Adrenal gland (tissue), 12 donors: Measurements from ENCODE around the gene DUSP8. TPM values are rescaled to one million over a fixed set of nuclear protein-coding genes. Genes with fewer than 3 reads are reported as not detected.
"Not testable (repeated sequence)": the region's sequence is repeated elsewhere in the genome, so short reads cannot be mapped to it uniquely, and the experiment has no call there.

ENCODE experiments used
- DNase-seq, 7 donors: peaks; one replicate each; pipeline ENCODE4 v3.0.0-alpha.2; 2019 to 2020
- H3K27ac ChIP-seq, 5 donors: fragments of 200-600 bp; sonication (generic) in 4 of 5; 1 replicate in 3 of 5; 2 replicates in 2 of 5; pipeline versions ENCODE4 v1.5.1 to v1.8.0; 2016 to 2020; ENCODE audit warnings: mild to moderate bottlenecking in 1 of 5
- H3K27me3 ChIP-seq: fragments of 200-600 bp; 2 replicates; pipeline ENCODE4 v1.8.0; 2021
- H3K36me3 ChIP-seq, 2 donors: fragments of 200-600 bp; replicated peaks in 1 of 2; 1 replicate in 1 of 2; 2 replicates in 1 of 2; pipeline versions ENCODE4 v1.5.1 to v1.8.0; 2018 to 2022
- H3K4me1 ChIP-seq, 2 donors: fragments of 200-600 bp; replicated peaks in 1 of 2; 1 replicate in 1 of 2; 2 replicates in 1 of 2; pipeline versions ENCODE4 v1.5.1 to v1.8.0; 2018 to 2021
- H3K4me3 ChIP-seq, 4 donors: fragments of 200-600 bp; sonication (generic) in 3 of 4; one replicate each; pipeline ENCODE4 v1.5.1; 2016 to 2018
- H3K9me3 ChIP-seq, 3 donors: fragments of 200-600 bp; sonication (generic) in 1 of 3; replicated peaks in 1 of 3; 1 replicate in 2 of 3; 2 replicates in 1 of 3; pipeline versions ENCODE4 v1.5.1 to v1.8.0; 2016 to 2021
- POLR2A ChIP-seq, 2 donors: fragments of 450-650 bp; IDR thresholded peaks; one replicate each; pipeline ENCODE4 v1.6.1; 2017; ENCODE audit warnings: antibody characterized with exemption in 2 of 2, mild to moderate bottlenecking in 2 of 2, moderate library complexity in 1 of 2
- WGBS, 4 donors: extraction: QIAGEN DNeasy Blood & Tissue Kit in 2 of 4; methylation state at CpG; one replicate each; pipeline versions ENCODE4 v1.1.5 to v1.1.7; 2013 to 2017; 5-methylcytosine and 5-hydroxymethylcytosine counted together
- intact Hi-C, 2 donors: fragments of 100-400 bp; cut with DNase I; formaldehyde crosslinking; loops; one replicate each; pipeline versions ENCODE4 v1.14.1 to v1.15.0; 2022 to 2023
- polyA plus RNA-seq, 3 donors: library from polyadenylated mRNA; stranded (reverse); fragments of 200-250 nt in 2 of 3; fragments of 350-450 nt in 1 of 3; fragmentation: Illumina TruSeq in 1 of 3; extraction: RNeasy Lipid Tissue Mini Kit (QIAGEN cat#74804) in 1 of 3; gene quantifications; one replicate each; pipeline ENCODE4 v1.2.3, GENCODE V29; 2013 to 2014
- total RNA-seq, 9 donors: library from RNA; depleted of rRNA in 4 of 9; stranded (reverse); fragments of >200 nt in 4 of 9; fragments of 120-200 nt in 1 of 9; fragmentation: NEBNext Ultra II Directional in 1 of 9; extraction: Animal tissue kit (Norgen Biotek cat#: 25700) in 1 of 9; gene quantifications; one replicate each; pipeline versions ENCODE4 v1.1.0 to v1.2.4, GENCODE V29; 2013 to 2023
- TF ChIP-seq, protein P1 (sequence below), 6 experiments: fragments of 450-650 bp in 4 of 6; fragments of 200-600 bp in 2 of 6; sonication (generic) in 1 of 6; IDR thresholded peaks; 1 replicate in 5 of 6; 2 replicates in 1 of 6; pipeline versions ENCODE4 v1.5.1 to v1.8.0; 2016 to 2021; ENCODE audit warnings: antibody characterized with exemption in 6 of 6, mild to moderate bottlenecking in 2 of 6, moderate library complexity in 1 of 6
- donor health status: healthy with polysubstance abuse.
- donor health status: Bipolar disorder and iron deficiency.
- donor health status: DM: yes; HTN: yes; CAD: no.
- donor health status: DM: no; HTN: no; CAD: no.
- donor health status: DM: no; HTN: no; CAD: no.
- donor health status: DM: yes; HTN: yes; CAD: no.

Gene DUSP8
- total and polyA plus RNA-seq, 12 donors: 0.22 to 6.3 (median 2.0) TPM

- Histone ChIP-seq H3K27ac (no peak overlapping the region), H3K4me1 (peaks cover 0 to 14% of the 10 kb centered on the region in 2 donors), H3K4me3 (no peak overlapping the region), H3K9me3 (no peaks in the 10 kb centered on the region), H3K27me3 (no peaks in the 10 kb centered on the region), H3K36me3 (no peaks in the 10 kb centered on the region)
- TF ChIP-seq, protein P1, sequence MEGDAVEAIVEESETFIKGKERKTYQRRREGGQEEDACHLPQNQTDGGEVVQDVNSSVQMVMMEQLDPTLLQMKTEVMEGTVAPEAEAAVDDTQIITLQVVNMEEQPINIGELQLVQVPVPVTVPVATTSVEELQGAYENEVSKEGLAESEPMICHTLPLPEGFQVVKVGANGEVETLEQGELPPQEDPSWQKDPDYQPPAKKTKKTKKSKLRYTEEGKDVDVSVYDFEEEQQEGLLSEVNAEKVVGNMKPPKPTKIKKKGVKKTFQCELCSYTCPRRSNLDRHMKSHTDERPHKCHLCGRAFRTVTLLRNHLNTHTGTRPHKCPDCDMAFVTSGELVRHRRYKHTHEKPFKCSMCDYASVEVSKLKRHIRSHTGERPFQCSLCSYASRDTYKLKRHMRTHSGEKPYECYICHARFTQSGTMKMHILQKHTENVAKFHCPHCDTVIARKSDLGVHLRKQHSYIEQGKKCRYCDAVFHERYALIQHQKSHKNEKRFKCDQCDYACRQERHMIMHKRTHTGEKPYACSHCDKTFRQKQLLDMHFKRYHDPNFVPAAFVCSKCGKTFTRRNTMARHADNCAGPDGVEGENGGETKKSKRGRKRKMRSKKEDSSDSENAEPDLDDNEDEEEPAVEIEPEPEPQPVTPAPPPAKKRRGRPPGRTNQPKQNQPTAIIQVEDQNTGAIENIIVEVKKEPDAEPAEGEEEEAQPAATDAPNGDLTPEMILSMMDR (IDR thresholded peaks at IDR 0.05): no peak
- TF ChIP-seq POLR2A (IDR thresholded peaks at IDR 0.05): no peak
- DNase-seq: no peak
- 78 to 84% (median 82%) methylated on average over 23 of the region's 23 CpGs for WGBS, 4 donors
- intact Hi-C loops: loop anchor here in 1 of 2 donors (2.0 kb wide), 1 partner anchor 311 kb away; no protein-coding TSS in a partner anchor
Observed at GRCh38 chr11:1513326-1514296, 58.5 kb downstream of the DUSP8 start.

- H3K27me3 ChIP-seq, DNase-seq, H3K27ac ChIP-seq, H3K4me3 ChIP-seq, H3K9me3 ChIP-seq, intact Hi-C loops, H3K36me3 ChIP-seq: not testable (repeated sequence)
- H3K4me1 ChIP-seq: peaks cover 3 to 18% of the 10 kb centered on the region in 2 donors
- 74 to 85% (median 79%) methylated on average over 6 to 9 of the region's 9 CpGs for WGBS, 4 donors
Observed at GRCh38 chr11:1512531-1513258, 59.4 kb downstream of the DUSP8 start.

DNA sequence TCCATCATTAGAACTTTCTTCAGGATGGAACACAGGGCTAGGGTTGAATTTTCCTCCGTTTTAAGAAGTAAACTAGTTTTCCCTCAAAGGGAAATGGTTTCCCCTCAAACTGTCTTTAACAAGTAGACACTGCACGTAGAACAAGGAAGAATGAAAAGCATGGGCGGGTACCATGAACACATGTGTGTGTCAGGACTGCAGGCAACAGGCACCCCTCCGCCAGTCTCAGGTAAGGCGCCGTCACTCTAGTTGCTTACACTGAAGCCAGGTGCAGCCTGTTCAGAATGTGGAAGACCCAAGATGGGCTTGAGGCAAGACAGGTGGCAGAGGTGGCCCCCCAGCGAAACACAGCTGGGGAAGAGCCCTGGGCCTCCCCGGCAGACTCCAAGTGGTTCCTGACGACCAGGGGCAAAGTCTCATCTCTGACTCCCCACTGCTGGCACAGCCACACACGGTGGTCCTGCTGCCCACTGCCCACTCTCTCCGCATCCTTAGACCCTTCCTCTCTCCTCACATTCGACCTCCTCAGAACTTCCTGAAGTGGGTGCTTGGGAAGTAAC, 60.1 kb downstream of the DUSP8 start:
- 88 to 92% (median 90%) methylated on average over 12 of the region's 12 CpGs for WGBS, 4 donors
- H3K4me1 ChIP-seq: peaks cover 7 to 23% of the 10 kb centered on the region in 2 donors
- no peak overlapping the region for H3K4me3 ChIP-seq
- H3K27ac ChIP-seq: no peak overlapping the region
- H3K9me3 ChIP-seq: no peaks in the 10 kb centered on the region
- intact Hi-C loops: no loop called here
- TF ChIP-seq, protein P1 (IDR thresholded peaks at IDR 0.05): no peak
- TF ChIP-seq POLR2A (IDR thresholded peaks at IDR 0.05): no peak
- DNase-seq: no peak
- no peaks in the 10 kb centered on the region for H3K36me3 ChIP-seq
- H3K27me3 ChIP-seq: no peaks in the 10 kb centered on the region

- Histone ChIP-seq H3K4me1 (peaks cover 7 to 26% of the 10 kb centered on the region in 2 donors), H3K4me3 (no peak overlapping the region), H3K36me3 (no peaks in the 10 kb centered on the region), H3K27me3 (no peaks in the 10 kb centered on the region), H3K9me3 (no peaks in the 10 kb centered on the region), H3K27ac (no peak overlapping the region)
- 83 to 90% (median 86%) methylated on average over 11 of the region's 11 CpGs for WGBS, 4 donors
- DNase-seq: no peak
- intact Hi-C loops: no loop called here
- no peak for TF ChIP-seq POLR2A (IDR thresholded peaks at IDR 0.05)
- TF ChIP-seq, protein P1 (IDR thresholded peaks at IDR 0.05): no peak
Observed at GRCh38 chr11:1510928-1511327, 61.1 kb downstream of the DUSP8 start.

DNA sequence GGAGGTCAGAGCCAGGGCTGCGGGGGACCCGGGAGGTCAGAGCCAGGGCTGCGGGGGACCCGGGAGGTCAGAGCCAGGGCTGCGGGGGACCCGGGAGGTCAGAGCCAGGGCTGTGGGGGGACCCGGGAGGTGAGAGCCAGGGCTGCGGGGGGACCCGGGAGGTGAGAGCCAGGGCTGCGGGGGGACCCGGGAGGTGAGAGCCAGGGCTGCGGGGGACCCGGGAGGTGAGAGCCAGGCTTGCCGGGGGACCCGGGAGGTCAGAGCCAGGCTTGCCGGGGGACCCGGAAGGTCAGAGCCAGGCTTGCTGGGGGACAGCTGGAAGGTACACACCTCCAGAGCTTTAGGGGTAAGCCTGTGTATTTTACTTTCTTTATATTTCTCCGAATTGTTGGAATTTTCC, 61.7 kb downstream of the DUSP8 start:
- H3K36me3 ChIP-seq, H3K27ac ChIP-seq, DNase-seq, intact Hi-C loops, H3K4me3 ChIP-seq, H3K27me3 ChIP-seq, H3K9me3 ChIP-seq: not testable (repeated sequence)
- WGBS, 4 donors: 84 to 100% (median 90%) methylated on average over 1 to 13 of the region's 18 CpGs
- peaks cover 7 to 20% of the 10 kb centered on the region in 2 donors for H3K4me1 ChIP-seq
